ENCODE data around the gene RFX7.

Gene RFX7

DNA sequence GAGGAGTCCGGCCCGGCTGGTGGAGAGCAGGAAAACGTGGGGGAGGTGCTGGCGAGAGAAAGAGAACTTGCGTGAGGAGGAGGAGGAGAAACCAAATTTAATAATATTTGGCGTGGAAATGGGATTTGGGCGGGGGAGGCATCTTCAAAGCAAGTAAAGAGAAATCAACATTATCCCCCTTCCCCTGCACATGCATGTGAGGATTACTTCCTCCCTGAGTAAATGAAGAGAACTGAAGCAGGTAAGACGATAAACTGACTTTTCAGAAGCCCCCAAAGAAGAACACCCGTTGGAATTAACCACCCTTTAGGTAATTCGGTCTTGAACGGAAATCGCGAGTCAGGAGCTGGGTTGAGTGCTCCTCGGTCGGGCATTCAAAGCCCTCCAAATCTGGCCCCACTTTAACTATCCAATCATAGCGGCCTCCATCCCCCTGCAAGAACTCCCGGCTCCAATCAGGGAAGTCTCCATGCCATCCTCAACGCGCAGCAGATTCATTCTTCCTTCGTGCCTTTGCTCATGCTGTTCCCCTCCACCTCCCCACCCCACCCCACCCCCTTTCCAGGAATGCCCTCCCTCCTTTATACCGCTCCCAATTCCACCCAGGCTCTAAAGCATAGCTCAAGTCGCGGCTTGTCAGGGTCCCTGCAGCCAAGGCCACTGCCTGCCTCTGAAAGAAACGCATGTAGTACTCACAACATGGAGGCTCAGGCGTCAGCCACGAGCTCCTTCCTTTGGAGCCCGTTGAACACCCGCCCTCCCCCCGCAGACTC is 545 bp upstream of the RFX7 start (continued):
- TF ChIP-seq ZNF670 (tag by site-specific recombination; IDR thresholded peaks at IDR 0.05; ENCODE audit: low read depth) (no peak), YY2 (tag by site-specific recombination; IDR thresholded peaks at IDR 0.05) (no peak), ZNF548 (tag by site-specific recombination; IDR thresholded peaks at IDR 0.05) (no peak), TRIM28 (IDR thresholded peaks at IDR 0.05; ENCODE audit: borderline replicate concordance, low read length) (no peak), ZNF433 (tag by site-specific recombination; IDR thresholded peaks at IDR 0.05; ENCODE audit: low read depth) (no peak), ZNF341 (tag by site-specific recombination; IDR thresholded peaks at IDR 0.05; ENCODE audit: low read depth) (peak; percentile 20; the same call in 1 of the 2 replicates), KLF8 (tag by site-specific recombination; IDR thresholded peaks at IDR 0.05) (peak; percentile 40; the same call in 1 of the 2 replicates), ZNF639 (tag by site-specific recombination; IDR thresholded peaks at IDR 0.05) (no peak), ZNF138 (tag by site-specific recombination; IDR thresholded peaks at IDR 0.05; ENCODE audit: borderline replicate concordance) (no peak), ZNF366 (tag by site-specific recombination; conservative IDR thresholded peaks at IDR 0.05) (peak; percentile 22; the same call in 1 of the 2 replicates), ZNF16 (tag by site-specific recombination; IDR thresholded peaks at IDR 0.05; ENCODE audit: low read depth) (no peak), ZNF398 (tag by site-specific recombination; IDR thresholded peaks at IDR 0.05) (peak; percentile 66; the same call in 1 of the 2 replicates), KLF1 (tag by site-specific recombination; IDR thresholded peaks at IDR 0.05) (no peak), SP2 (tag by site-specific recombination; IDR thresholded peaks at IDR 0.05) (peak; percentile 73), ATF2 (tag by site-specific recombination; IDR thresholded peaks at IDR 0.05; ENCODE audit: low read depth) (no peak), ZNF785 (tag by site-specific recombination; IDR thresholded peaks at IDR 0.05) (no peak), ZNF580 (tag by site-specific recombination; IDR thresholded peaks at IDR 0.05) (0 out of 2 replicates have a peak, but pooled peaks have one; percentile 13), WT1 (tag by site-specific recombination; IDR thresholded peaks at IDR 0.05) (no peak), EGR2 (tag by site-specific recombination; IDR thresholded peaks at IDR 0.05; ENCODE audit: low read depth) (no peak), ZFP37 (tag by site-specific recombination; IDR thresholded peaks at IDR 0.05) (no peak), ZBTB17 (tag by site-specific recombination; IDR thresholded peaks at IDR 0.05) (0 out of 2 replicates have a peak, but pooled peaks have one; percentile 15), SP3 (tag by site-specific recombination; IDR thresholded peaks at IDR 0.05) (peak; percentile 27), ZNF768 (tag by site-specific recombination; IDR thresholded peaks at IDR 0.05) (no peak), ZNF501 (tag by site-specific recombination; IDR thresholded peaks at IDR 0.05) (no peak), ZBTB20 (tag by site-specific recombination; IDR thresholded peaks at IDR 0.05) (peak; percentile 29; the same call in 1 of the 2 replicates), HIC1 (tag by site-specific recombination; IDR thresholded peaks at IDR 0.05) (no peak), ZNF513 (tag by site-specific recombination; IDR thresholded peaks at IDR 0.05) (peak; percentile 62), ZBTB8A (tag by site-specific recombination; IDR thresholded peaks at IDR 0.05) (peak; percentile 66), MZF1 (tag by site-specific recombination; IDR thresholded peaks at IDR 0.05; ENCODE audit: borderline replicate concordance) (peak; percentile 36; the same call in 1 of the 2 replicates), ZEB2 (tag by site-specific recombination; IDR thresholded peaks at IDR 0.05) (peak; percentile 63)
- TF ChIP-seq, protein P1, sequence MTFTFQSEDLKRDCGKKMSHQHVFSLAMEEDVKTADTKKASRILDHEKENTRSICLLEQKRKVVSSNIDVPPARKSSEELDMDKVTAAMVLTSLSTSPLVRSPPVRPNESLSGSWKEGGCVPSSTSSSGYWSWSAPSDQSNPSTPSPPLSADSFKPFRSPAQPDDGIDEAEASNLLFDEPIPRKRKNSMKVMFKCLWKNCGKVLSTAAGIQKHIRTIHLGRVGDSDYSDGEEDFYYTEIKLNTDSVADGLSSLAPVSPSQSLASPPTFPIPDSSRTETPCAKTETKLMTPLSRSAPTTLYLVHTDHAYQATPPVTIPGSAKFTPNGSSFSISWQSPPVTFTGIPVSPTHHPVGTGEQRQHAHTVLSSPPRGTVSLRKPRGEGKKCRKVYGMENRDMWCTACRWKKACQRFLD (tag by site-specific recombination; IDR thresholded peaks at IDR 0.05): no peak

All from HEK293 (cell line).